Smooth muscle cell (in vitro differentiated cells): ENCODE results near the gene DFFA. TPM values are rescaled to one million over a fixed set of nuclear protein-coding genes. Genes with fewer than 3 reads are reported as not detected.
A peak's percentile ranks its signal among the peaks of the same experiment; 100 is the strongest.

Experiments
- DNase-seq: peaks from one replicate; lab custom pipeline; 2025; ENCODE audit not compliant: unreplicated experiment; lab: John Stamatoyannopoulos, UW
- H2AFZ ChIP-seq: fragments of 200-600 bp; sonication (generic); 2 replicates; pipeline ENCODE4 v1.6.0; 2016; ENCODE audit warnings: antibody characterized with exemption, low read depth, mild to moderate bottlenecking
- H3F3A ChIP-seq: fragments of 200-600 bp; sonication (generic); 2 replicates; pipeline ENCODE4 v1.6.0; 2017; ENCODE audit warnings: antibody characterized with exemption, low read depth
- H3K27ac ChIP-seq: fragments of 200-600 bp; sonication (generic); 2 replicates; pipeline ENCODE4 v1.5.1; 2016; ENCODE audit warnings: low read depth, mild to moderate bottlenecking
- H3K27me3 ChIP-seq: fragments of 200-600 bp; sonication (generic); 2 replicates; pipeline ENCODE4 v1.6.1; 2016; ENCODE audit warnings: low read depth, mild to moderate bottlenecking
- H3K36me3 ChIP-seq: fragments of 200-600 bp; sonication (generic); 2 replicates; pipeline ENCODE4 v1.5.1; 2016; ENCODE audit warnings: low read depth
- H3K4me1 ChIP-seq: fragments of 200-600 bp; sonication (generic); 2 replicates; pipeline ENCODE4 v1.5.1; 2016; ENCODE audit warnings: low read depth
- H3K4me2 ChIP-seq: fragments of 200-600 bp; sonication (generic); 2 replicates; pipeline ENCODE4 v1.6.0; 2016; ENCODE audit warnings: mild to moderate bottlenecking
- H3K4me3 ChIP-seq: fragments of 200-600 bp; sonication (generic); 2 replicates; pipeline ENCODE4 v1.5.1; 2016; ENCODE audit warnings: mild to moderate bottlenecking
- H3K79me2 ChIP-seq: fragments of 200-600 bp; sonication (generic); 2 replicates; pipeline ENCODE4 v1.6.0; 2016; ENCODE audit warnings: low read depth, mild to moderate bottlenecking
- H3K9ac ChIP-seq: fragments of 200-600 bp; sonication (generic); 2 replicates; pipeline ENCODE4 v1.6.0; 2016; ENCODE audit warnings: low read depth
- H3K9me3 ChIP-seq: fragments of 200-600 bp; sonication (generic); replicated peaks from 2 replicates; pipeline ENCODE4 v1.5.1; 2016; ENCODE audit warnings: low read depth
- H4K20me1 ChIP-seq: fragments of 200-600 bp; sonication (generic); 2 replicates; pipeline ENCODE4 v1.6.0; 2016; ENCODE audit warnings: low read depth
- WGBS: methylation state at CpG from one replicate; pipeline ENCODE4 v1.1.7; 2016; ENCODE audit warnings: low lambda C conversion rate; 5-methylcytosine and 5-hydroxymethylcytosine counted together
- polyA plus RNA-seq: library from polyadenylated mRNA; unstranded; fragments of >200 nt; fragmentation: Nextera tagmentation; extraction: Ambion mirVana; gene quantifications from 2 replicates; pipeline ENCODE4 v1.2.1, GENCODE V29; 2016
- total RNA-seq: library from RNA; depleted of rRNA; stranded (reverse); fragments of >200 nt; gene quantifications from 2 replicates; pipeline ENCODE4 v1.2.3, GENCODE V29; 2014
- TF ChIP-seq, protein P1 (sequence below): fragments of 200-600 bp; sonication (generic); IDR thresholded peaks from 2 replicates; pipeline ENCODE4 v1.5.1; 2017; ENCODE audit warnings: borderline replicate concordance, mild to moderate bottlenecking, antibody characterized with exemption; ENCODE audit not compliant: insufficient read depth, poor library complexity, severe bottlenecking

Gene DFFA, protein sequence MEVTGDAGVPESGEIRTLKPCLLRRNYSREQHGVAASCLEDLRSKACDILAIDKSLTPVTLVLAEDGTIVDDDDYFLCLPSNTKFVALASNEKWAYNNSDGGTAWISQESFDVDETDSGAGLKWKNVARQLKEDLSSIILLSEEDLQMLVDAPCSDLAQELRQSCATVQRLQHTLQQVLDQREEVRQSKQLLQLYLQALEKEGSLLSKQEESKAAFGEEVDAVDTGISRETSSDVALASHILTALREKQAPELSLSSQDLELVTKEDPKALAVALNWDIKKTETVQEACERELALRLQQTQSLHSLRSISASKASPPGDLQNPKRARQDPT
- total RNA-seq (18.6 and 27.6 TPM in 2 replicates), polyA plus RNA-seq (30.0 and 35.2 TPM in 2 replicates)

DNA sequence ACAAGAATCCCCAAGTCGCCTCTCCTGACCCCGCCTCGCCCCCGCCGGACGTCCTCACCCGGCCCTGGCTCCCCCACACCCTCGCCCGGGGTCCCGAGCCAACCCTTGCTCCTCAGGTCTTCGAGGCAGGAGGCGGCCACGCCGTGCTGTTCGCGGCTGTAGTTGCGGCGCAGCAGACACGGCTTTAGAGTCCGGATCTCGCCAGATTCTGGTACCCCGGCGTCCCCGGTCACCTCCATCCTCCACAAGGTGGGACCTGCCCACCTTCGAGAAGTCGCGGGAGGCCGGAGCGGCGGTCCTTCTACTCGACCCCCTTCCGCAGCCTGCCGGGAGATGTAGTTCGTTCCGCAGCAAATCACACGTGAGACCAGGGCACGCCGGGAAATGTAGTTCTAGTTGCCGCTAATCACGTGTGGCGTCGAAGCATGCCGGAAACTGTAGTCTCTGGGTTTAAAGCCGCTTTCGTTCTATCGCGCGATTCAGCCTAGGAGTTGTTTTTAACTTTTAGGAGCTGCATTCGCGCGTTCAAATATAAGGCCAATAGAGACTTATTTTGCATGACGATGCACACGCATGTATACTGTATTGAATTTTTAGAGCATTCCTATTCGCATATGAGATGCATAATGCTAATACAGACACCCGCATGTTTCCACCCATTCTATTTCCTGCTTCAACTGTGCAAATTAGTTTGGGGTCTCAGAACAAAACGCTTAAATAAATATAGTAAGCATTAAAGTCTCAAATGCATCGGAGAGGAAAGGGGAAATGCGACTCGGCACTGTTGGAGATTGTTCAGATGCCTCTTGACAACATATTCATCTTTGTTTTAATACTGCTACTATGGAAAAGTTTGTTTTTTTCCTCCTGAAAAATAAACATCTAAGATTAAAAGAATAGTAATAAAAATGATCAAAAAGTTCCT lies at the start of gene DFFA:
DFFA (minus strand) TSS at position 310 of the 925 bp plus-strand sequence; CDS start at position 239, 71 bp downstream.
- peak within 1 kb of the TSS; percentile 5 for H3K27ac ChIP-seq
- peaks cover 15% of the 10 kb centered on the region for H3K4me1 ChIP-seq
- H4K20me1 ChIP-seq = no peaks in the 10 kb centered on the region
- peak within 1 kb of the TSS; percentile 95 for H2AFZ ChIP-seq
- H3K79me2 ChIP-seq = peaks cover 28% of the 10 kb centered on the region
- no peaks in the 10 kb centered on the region for H3K9me3 ChIP-seq
- H3K9ac ChIP-seq = peak within 1 kb of the TSS; percentile 59
- TF ChIP-seq, protein P1, sequence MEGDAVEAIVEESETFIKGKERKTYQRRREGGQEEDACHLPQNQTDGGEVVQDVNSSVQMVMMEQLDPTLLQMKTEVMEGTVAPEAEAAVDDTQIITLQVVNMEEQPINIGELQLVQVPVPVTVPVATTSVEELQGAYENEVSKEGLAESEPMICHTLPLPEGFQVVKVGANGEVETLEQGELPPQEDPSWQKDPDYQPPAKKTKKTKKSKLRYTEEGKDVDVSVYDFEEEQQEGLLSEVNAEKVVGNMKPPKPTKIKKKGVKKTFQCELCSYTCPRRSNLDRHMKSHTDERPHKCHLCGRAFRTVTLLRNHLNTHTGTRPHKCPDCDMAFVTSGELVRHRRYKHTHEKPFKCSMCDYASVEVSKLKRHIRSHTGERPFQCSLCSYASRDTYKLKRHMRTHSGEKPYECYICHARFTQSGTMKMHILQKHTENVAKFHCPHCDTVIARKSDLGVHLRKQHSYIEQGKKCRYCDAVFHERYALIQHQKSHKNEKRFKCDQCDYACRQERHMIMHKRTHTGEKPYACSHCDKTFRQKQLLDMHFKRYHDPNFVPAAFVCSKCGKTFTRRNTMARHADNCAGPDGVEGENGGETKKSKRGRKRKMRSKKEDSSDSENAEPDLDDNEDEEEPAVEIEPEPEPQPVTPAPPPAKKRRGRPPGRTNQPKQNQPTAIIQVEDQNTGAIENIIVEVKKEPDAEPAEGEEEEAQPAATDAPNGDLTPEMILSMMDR = no peak
- H3K36me3 ChIP-seq = no peaks in the 10 kb centered on the region
- peak within 1 kb of the TSS; percentile 87 for H3K4me2 ChIP-seq
- peak within 1 kb of the TSS; percentile 73 for H3K4me3 ChIP-seq
- WGBS = 6% methylated on average over 51 of the region's 59 CpGs
- H3F3A ChIP-seq = no peaks in the 10 kb centered on the region
- no peaks in the 10 kb centered on the region for H3K27me3 ChIP-seq
- DNase-seq = peak; percentile 58

DNA sequence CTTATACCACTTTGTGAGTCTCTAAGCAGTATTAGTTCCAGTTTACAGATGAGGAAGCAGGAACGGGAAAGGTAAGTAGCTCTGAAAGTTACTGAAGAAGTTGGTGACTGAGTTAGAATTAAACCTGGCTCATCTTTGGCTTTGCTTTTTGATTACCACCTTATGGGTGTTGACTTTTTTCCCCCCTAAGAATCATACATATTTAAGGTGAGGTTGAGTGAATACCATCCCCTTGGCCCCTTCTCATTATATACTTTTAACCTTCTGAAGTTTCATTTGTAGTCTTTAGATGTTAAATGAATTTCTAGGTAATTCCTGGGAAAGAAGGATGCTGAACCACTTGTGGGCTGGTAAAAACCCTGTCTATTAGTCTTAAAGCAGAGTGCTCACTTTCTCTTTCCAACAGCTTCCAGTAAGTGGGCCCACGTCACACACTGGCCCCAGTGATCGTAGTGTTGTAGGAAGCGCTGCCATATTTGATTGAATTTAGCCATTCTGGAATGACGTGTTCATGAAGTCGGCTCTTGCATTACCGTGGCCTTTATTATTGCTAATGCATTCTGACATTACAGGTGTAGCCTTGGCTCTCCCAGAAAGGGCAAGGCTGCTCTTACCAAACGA lies 49.3 kb upstream of the DFFA start:
- Histone ChIP-seq H3K4me2 (no peak overlapping the region), H2AFZ (no peak overlapping the region), H3K27ac (no peak overlapping the region), H3F3A (no peaks in the 10 kb centered on the region), H4K20me1 (peaks cover 79% of the 10 kb centered on the region), H3K79me2 (peaks cover 3% of the 10 kb centered on the region), H3K4me1 (no peaks in the 10 kb centered on the region), H3K9me3 (no peaks in the 10 kb centered on the region), H3K36me3 (no peaks in the 10 kb centered on the region), H3K27me3 (no peaks in the 10 kb centered on the region), H3K9ac (no peak overlapping the region), H3K4me3 (no peak overlapping the region)
- WGBS = 96% methylated on average over 8 of the region's 8 CpGs
- TF ChIP-seq, protein P1 = no peak
- no peak for DNase-seq

DNA sequence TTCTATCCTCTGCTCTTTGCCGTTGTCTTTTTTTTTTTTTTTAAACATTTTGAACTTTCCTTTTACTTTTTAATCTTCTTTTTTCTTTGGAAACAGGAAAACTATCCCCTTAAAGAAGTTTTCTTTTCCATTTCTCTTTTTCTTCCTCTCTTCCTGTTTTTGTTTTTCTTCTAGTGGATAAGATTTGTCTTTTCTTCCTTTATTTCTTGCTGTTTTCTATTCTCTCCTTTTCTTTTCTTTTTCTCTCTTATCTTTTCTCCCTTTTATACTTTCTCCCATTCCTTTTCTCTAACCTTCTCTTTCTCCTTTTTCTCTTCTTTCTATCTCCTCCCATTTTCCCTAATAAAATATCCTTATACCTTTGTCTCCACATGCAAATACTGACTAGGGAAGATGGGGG lies 48.6 kb upstream of the DFFA start:
- Histone ChIP-seq H3K4me3 (no peak overlapping the region), H3K4me2 (no peak overlapping the region), H3K27me3 (no peaks in the 10 kb centered on the region), H3K79me2 (peaks cover 3% of the 10 kb centered on the region), H3K4me1 (no peaks in the 10 kb centered on the region), H3K36me3 (no peaks in the 10 kb centered on the region), H3K27ac (no peak overlapping the region), H4K20me1 (peaks cover 86% of the 10 kb centered on the region), H3K9me3 (no peaks in the 10 kb centered on the region), H3K9ac (no peak overlapping the region), H2AFZ (no peak overlapping the region), H3F3A (no peaks in the 10 kb centered on the region)
- DNase-seq = no peak
- TF ChIP-seq, protein P1 = no peak
- 87% methylated on average over 1 of the region's 1 CpG for WGBS
